HG03103 (cell line): ENCODE measurements around the gene CER1.

ENCODE experiments used
- ATAC-seq: cut with Tn5 transposase; IDR thresholded peaks from one replicate; pipeline ENCODE4 v1.9.1; 2021; ENCODE audit warnings: low read depth; ENCODE audit not compliant: unreplicated experiment

The CER1 gene

GRCh38 chr9:14670718-14671117, 51.8 kb downstream of the CER1 start:
- no peak for ATAC-seq
